GM19455 (cell line): ENCODE data around the gene SORCS2.

ENCODE experiments used
- ATAC-seq: cut with Tn5 transposase; IDR thresholded peaks from one replicate; pipeline ENCODE4 v1.9.1; 2021; ENCODE audit not compliant: unreplicated experiment

Gene SORCS2

GRCh38 chr4:7185487-7186030, 6.8 kb upstream of the SORCS2 start:
- ATAC-seq: no peak

- ATAC-seq: no peak
These were observed 6.3 kb upstream of the SORCS2 start for GRCh38 chr4:7186031-7186430.

- no peak for ATAC-seq
These were observed 5.7 kb upstream of the SORCS2 start for GRCh38 chr4:7186516-7187167.

GRCh38 chr4:7187168-7187535, 5.2 kb upstream of the SORCS2 start:
- no peak for ATAC-seq

- no peak for ATAC-seq
These were observed 4.6 kb upstream of the SORCS2 start for GRCh38 chr4:7187691-7188090.

GRCh38 chr4:7189066-7189465, 3.3 kb upstream of the SORCS2 start:
- ATAC-seq: no peak

GRCh38 chr4:7189475-7190277, 2.7 kb upstream of the SORCS2 start:
- ATAC-seq: no peak

- ATAC-seq: no peak
These were observed 2.1 kb upstream of the SORCS2 start for GRCh38 chr4:7190278-7190594.

- ATAC-seq: no peak
These were observed 1.4 kb upstream of the SORCS2 start for GRCh38 chr4:7190691-7191545.

GRCh38 chr4:7191546-7192251, 639 bp upstream of the SORCS2 start:
- peak; percentile 30 for ATAC-seq

GRCh38 chr4:7193030-7193958, 956 bp downstream of the SORCS2 start:
- ATAC-seq: no peak

- no peak for ATAC-seq
These were observed 2.2 kb downstream of the SORCS2 start for GRCh38 chr4:7194251-7195140.

GRCh38 chr4:7195141-7195515, 2.8 kb downstream of the SORCS2 start:
- no peak for ATAC-seq

GRCh38 chr4:7195546-7196287, 3.4 kb downstream of the SORCS2 start:
- ATAC-seq: no peak

GRCh38 chr4:7196288-7196651, 3.9 kb downstream of the SORCS2 start:
- no peak for ATAC-seq

GRCh38 chr4:7196736-7197135, 4.4 kb downstream of the SORCS2 start:
- no peak for ATAC-seq

GRCh38 chr4:7197910-7198309, 5.6 kb downstream of the SORCS2 start:
- no peak for ATAC-seq

GRCh38 chr4:7198440-7199128, 6.2 kb downstream of the SORCS2 start:
- ATAC-seq: no peak
